ENCODE results near the gene CCDC28A. TPM values are rescaled to one million over a fixed set of nuclear protein-coding genes. Genes with fewer than 3 reads are reported as not detected.

CCDC28A gene
- total and polyA plus RNA-seq, 4 donors = 11.9 to 20.3 (median 16.1) TPM

GRCh38 chr6:138806889-138807288 is 33.3 kb downstream of the CCDC28A start:
- H3K9ac ChIP-seq (ENCODE audit: low read depth in 1 of 2, low read length in 2 of 2) = no peak overlapping the region
- WGBS = 89% methylated on average over 1 of the region's 1 CpG
- H3K4me3 ChIP-seq (ENCODE audit: low read depth in 1 of 3, low read length in 3 of 3) = no peak overlapping the region
- H3K27me3 ChIP-seq (ENCODE audit: control insufficient read depth in 4 of 4, insufficient read depth in 4 of 4, low read length in 3 of 4) = no peaks in the 10 kb centered on the region
- no peaks in the 10 kb centered on the region for H3K36me3 ChIP-seq (ENCODE audit: control insufficient read depth in 4 of 4, insufficient read depth in 3 of 4, low read depth in 1 of 4, low read length in 3 of 4)
- H3K27ac ChIP-seq (ENCODE audit: low read depth in 1 of 2, low read length in 2 of 2) = no peak overlapping the region
- TF ChIP-seq, protein P1, sequence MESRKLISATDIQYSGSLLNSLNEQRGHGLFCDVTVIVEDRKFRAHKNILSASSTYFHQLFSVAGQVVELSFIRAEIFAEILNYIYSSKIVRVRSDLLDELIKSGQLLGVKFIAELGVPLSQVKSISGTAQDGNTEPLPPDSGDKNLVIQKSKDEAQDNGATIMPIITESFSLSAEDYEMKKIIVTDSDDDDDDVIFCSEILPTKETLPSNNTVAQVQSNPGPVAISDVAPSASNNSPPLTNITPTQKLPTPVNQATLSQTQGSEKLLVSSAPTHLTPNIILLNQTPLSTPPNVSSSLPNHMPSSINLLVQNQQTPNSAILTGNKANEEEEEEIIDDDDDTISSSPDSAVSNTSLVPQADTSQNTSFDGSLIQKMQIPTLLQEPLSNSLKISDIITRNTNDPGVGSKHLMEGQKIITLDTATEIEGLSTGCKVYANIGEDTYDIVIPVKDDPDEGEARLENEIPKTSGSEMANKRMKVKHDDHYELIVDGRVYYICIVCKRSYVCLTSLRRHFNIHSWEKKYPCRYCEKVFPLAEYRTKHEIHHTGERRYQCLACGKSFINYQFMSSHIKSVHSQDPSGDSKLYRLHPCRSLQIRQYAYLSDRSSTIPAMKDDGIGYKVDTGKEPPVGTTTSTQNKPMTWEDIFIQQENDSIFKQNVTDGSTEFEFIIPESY (IDR thresholded peaks at IDR 0.05) = no peak
- no peak for TF ChIP-seq TAF1 (conservative IDR thresholded peaks at IDR 0.05)
- no peak for TF ChIP-seq NR2F2 (IDR thresholded peaks at IDR 0.05)
- no peak for TF ChIP-seq MAX (IDR thresholded peaks at IDR 0.05)
- no peak for TF ChIP-seq YY1 (IDR thresholded peaks at IDR 0.05)
- no peaks in the 10 kb centered on the region for H3K9me3 ChIP-seq (ENCODE audit: control insufficient read depth in 4 of 4, low read length in 3 of 4)
- DNase-seq (ENCODE audit: low spot score) = no peak
- no peaks in the 10 kb centered on the region for H3K4me1 ChIP-seq (ENCODE audit: control insufficient read depth in 4 of 4, insufficient read depth in 4 of 4, low read length in 3 of 4)

- 88% methylated on average over 3 of the region's 3 CpGs for WGBS
Observed at GRCh38 chr6:138809677-138810076, 36.1 kb downstream of the CCDC28A start.

DNA sequence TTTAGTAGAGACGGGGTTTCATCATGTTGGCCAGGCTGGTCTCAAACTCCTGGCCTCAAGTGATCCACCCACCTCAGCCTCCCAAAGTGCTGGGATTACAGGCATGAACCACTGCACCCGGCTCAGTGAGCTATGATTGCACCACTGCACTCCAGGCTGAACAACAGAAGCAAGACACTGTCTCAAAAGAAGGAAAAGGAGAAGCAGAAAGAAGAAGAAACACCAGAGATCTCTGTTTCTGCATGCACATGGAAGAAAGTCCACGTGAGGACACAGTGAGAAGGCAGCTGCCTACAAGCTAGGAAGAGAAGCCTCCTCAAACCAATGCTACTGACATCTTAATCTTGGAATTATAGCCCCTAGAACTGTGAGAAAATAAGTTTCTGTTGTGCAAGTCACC is 38.3 kb downstream of the CCDC28A start:
- WGBS = 85% methylated on average over 3 of the region's 3 CpGs
- Histone ChIP-seq H3K4me1 (ENCODE audit: control insufficient read depth in 4 of 4, insufficient read depth in 4 of 4, low read length in 3 of 4) (no peaks in the 10 kb centered on the region), H3K27me3 (ENCODE audit: control insufficient read depth in 4 of 4, insufficient read depth in 4 of 4, low read length in 3 of 4) (no peaks in the 10 kb centered on the region), H3K4me3 (ENCODE audit: low read depth in 1 of 3, low read length in 3 of 3) (no peak overlapping the region), H3K9ac (ENCODE audit: low read depth in 1 of 2, low read length in 2 of 2) (no peak overlapping the region), H3K36me3 (ENCODE audit: control insufficient read depth in 4 of 4, insufficient read depth in 3 of 4, low read depth in 1 of 4, low read length in 3 of 4) (no peaks in the 10 kb centered on the region), H3K27ac (ENCODE audit: low read depth in 1 of 2, low read length in 2 of 2) (no peak overlapping the region), H3K9me3 (ENCODE audit: control insufficient read depth in 4 of 4, low read length in 3 of 4) (no peaks in the 10 kb centered on the region)
- DNase-seq (ENCODE audit: low spot score) = no peak
- TF ChIP-seq MAX (IDR thresholded peaks at IDR 0.05) = no peak
- TF ChIP-seq GABPA (IDR thresholded peaks at IDR 0.05 in 1 of 2, conservative IDR thresholded peaks at IDR 0.05 in 1 of 2) = no peak
- TF ChIP-seq HNF4A (conservative IDR thresholded peaks at IDR 0.05) = no peak
- TF ChIP-seq, protein P1 (IDR thresholded peaks at IDR 0.05) = no peak
- no peak for TF ChIP-seq CTCF (IDR thresholded peaks at IDR 0.05; ENCODE audit: low read depth, low read length, missing input control)
- no peak for TF ChIP-seq NR2F2 (IDR thresholded peaks at IDR 0.05)
- no peak for TF ChIP-seq FOXA2 (IDR thresholded peaks at IDR 0.05)
- no peak for TF ChIP-seq SP1 (IDR thresholded peaks at IDR 0.05)
- TF ChIP-seq, protein P2, sequence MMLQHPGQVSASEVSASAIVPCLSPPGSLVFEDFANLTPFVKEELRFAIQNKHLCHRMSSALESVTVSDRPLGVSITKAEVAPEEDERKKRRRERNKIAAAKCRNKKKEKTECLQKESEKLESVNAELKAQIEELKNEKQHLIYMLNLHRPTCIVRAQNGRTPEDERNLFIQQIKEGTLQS (IDR thresholded peaks at IDR 0.05) = no peak
- TF ChIP-seq TAF1 (conservative IDR thresholded peaks at IDR 0.05) = no peak
- TF ChIP-seq RXRA (IDR thresholded peaks at IDR 0.05) = no peak
- no peak for TF ChIP-seq JUND (IDR thresholded peaks at IDR 0.05)

More at GRCh38 chr6:138809677-138810076, 36.1 kb downstream of the CCDC28A start:
- no peak for DNase-seq (ENCODE audit: low spot score)
- Histone ChIP-seq H3K27me3 (ENCODE audit: control insufficient read depth in 4 of 4, insufficient read depth in 4 of 4, low read length in 3 of 4) (no peaks in the 10 kb centered on the region), H3K4me1 (ENCODE audit: control insufficient read depth in 4 of 4, insufficient read depth in 4 of 4, low read length in 3 of 4) (no peaks in the 10 kb centered on the region), H3K27ac (ENCODE audit: low read depth in 1 of 2, low read length in 2 of 2) (no peak overlapping the region), H3K36me3 (ENCODE audit: control insufficient read depth in 4 of 4, insufficient read depth in 3 of 4, low read depth in 1 of 4, low read length in 3 of 4) (no peaks in the 10 kb centered on the region), H3K9me3 (ENCODE audit: control insufficient read depth in 4 of 4, low read length in 3 of 4) (no peaks in the 10 kb centered on the region), H3K9ac (ENCODE audit: low read depth in 1 of 2, low read length in 2 of 2) (no peak overlapping the region), H3K4me3 (ENCODE audit: low read depth in 1 of 3, low read length in 3 of 3) (no peak overlapping the region)
- TF ChIP-seq JUND (IDR thresholded peaks at IDR 0.05) = no peak
- no peak for TF ChIP-seq RXRA (IDR thresholded peaks at IDR 0.05)
- TF ChIP-seq SP1 (IDR thresholded peaks at IDR 0.05) = no peak
- no peak for TF ChIP-seq FOXA1 (IDR thresholded peaks at IDR 0.05)
- TF ChIP-seq HNF4A (conservative IDR thresholded peaks at IDR 0.05) = no peak
- no peak for TF ChIP-seq NR2F2 (IDR thresholded peaks at IDR 0.05)
- no peak for TF ChIP-seq MAX (IDR thresholded peaks at IDR 0.05)
- TF ChIP-seq TAF1 (conservative IDR thresholded peaks at IDR 0.05) = no peak
- TF ChIP-seq YY1 (IDR thresholded peaks at IDR 0.05) = no peak
- no peak for TF ChIP-seq GABPA (IDR thresholded peaks at IDR 0.05 in 1 of 2, conservative IDR thresholded peaks at IDR 0.05 in 1 of 2)
- TF ChIP-seq, protein P1 (IDR thresholded peaks at IDR 0.05) = no peak
- no peak for TF ChIP-seq HNF4G (IDR thresholded peaks at IDR 0.05)
